ENCODE measurements around the gene TSSK3.

- TF ChIP-seq SIN3A (IDR thresholded peaks at IDR 0.05; ENCODE audit: low read depth): no peak
- no peak for TF ChIP-seq YY1 (IDR thresholded peaks at IDR 0.05; ENCODE audit: extremely low read depth, insufficient replicate concordance, low read depth, low read length)
Observed at GRCh38 chr1:32334274-32334861, 28.0 kb upstream of the TSSK3 start.

Measured in HCT116 (cell line).